IMR-90 (cell line): ENCODE measurements around the gene LIN7B. TPM values are rescaled to one million over a fixed set of nuclear protein-coding genes. Genes with fewer than 3 reads are reported as not detected.
"Not testable (repeated sequence)": the region's sequence is repeated elsewhere in the genome, so short reads cannot be mapped to it uniquely, and the experiment has no call there.

ENCODE experiments used
- ATAC-seq: fragments of 200-7000 bp; cut with Tn5 transposase; 2 replicates; pipeline ENCODE4 v1.9.1; 2020; ENCODE audit warnings: low read depth, mild to moderate bottlenecking, moderate library complexity
- BruUV-seq: library from RNA; stranded (reverse); fragments of 400-500 nt; replicated peaks from 2 replicates; lab custom pipeline; 2021; lab: Mats Ljungman, UMichigan
- CTCF ChIA-PET: fragments of 300-600 bp; formaldehyde crosslinking; extraction: SDS; loops from one replicate; lab custom pipeline; 2021; ENCODE audit warnings: antibody characterized with exemption; lab: Yijun Ruan, JAX
- POLR2A ChIA-PET: fragments of 300-600 bp; sonication (Branson Sonifier 250); formaldehyde crosslinking; loops from one replicate; lab custom pipeline; 2022; ENCODE audit warnings: antibody characterized with exemption; ENCODE audit not compliant: unreplicated experiment; lab: Charles Lee
- DNase-seq: peaks from one replicate; pipeline ENCODE4 v3.0.0; 2013
- H2AFZ ChIP-seq: replicated peaks from 2 replicates; pipeline ENCODE3; 2013; ENCODE audit warnings: low read length, mild to moderate bottlenecking; ENCODE audit not compliant: poor library complexity
- H2AK5ac ChIP-seq: 2 replicates; pipeline ENCODE4 v1.6.1; 2013; ENCODE audit warnings: low read depth, low read length, inconsistent platforms
- H2AK9ac ChIP-seq: replicated peaks from 2 replicates; pipeline ENCODE3; 2013; ENCODE audit warnings: mild to moderate bottlenecking, low read depth, low read length, moderate library complexity; ENCODE audit not compliant: poor library complexity
- H2BK120ac ChIP-seq: 2 replicates; pipeline ENCODE4 v1.6.1; 2013; ENCODE audit warnings: low read depth, low read length, inconsistent platforms
- H2BK15ac ChIP-seq: 3 replicates; pipeline ENCODE4 v1.6.1; 2013; ENCODE audit warnings: low read depth, low read length, inconsistent platforms
- H2BK20ac ChIP-seq: 2 replicates; pipeline ENCODE4 v1.6.1; 2013; ENCODE audit warnings: low read depth, mild to moderate bottlenecking, inconsistent platforms, low read length, moderate library complexity
- H2BK5ac ChIP-seq: 2 replicates; pipeline ENCODE4 v1.6.1; 2013; ENCODE audit warnings: mild to moderate bottlenecking, low read depth, low read length, inconsistent platforms; ENCODE audit not compliant: poor library complexity, severe bottlenecking
- H3K14ac ChIP-seq: replicated peaks from 2 replicates; pipeline ENCODE4 v1.6.1; 2013; ENCODE audit warnings: low read depth, low read length, inconsistent platforms
- H3K18ac ChIP-seq: 2 replicates; pipeline ENCODE4 v1.6.1; 2013; ENCODE audit warnings: low read depth, low read length, control low read depth
- H3K23ac ChIP-seq: 2 replicates; pipeline ENCODE4 v1.6.1; 2013; ENCODE audit warnings: low read depth, low read length, inconsistent platforms
- H3K27ac ChIP-seq: 2 replicates; pipeline ENCODE4 v1.5.1; 2013; ENCODE audit warnings: mild to moderate bottlenecking, control low read depth, low read length; ENCODE audit not compliant: insufficient read depth
- H3K27me3 ChIP-seq: 2 replicates; pipeline ENCODE4 v1.6.1; 2013; ENCODE audit warnings: low read length; ENCODE audit not compliant: control insufficient read depth, insufficient read depth
- H3K36me3 ChIP-seq: 2 replicates; pipeline ENCODE4 v1.6.1; 2013; ENCODE audit warnings: low read length, mixed read lengths; ENCODE audit not compliant: control insufficient read depth, insufficient read depth
- H3K4ac ChIP-seq: 2 replicates; pipeline ENCODE4 v1.6.1; 2013; ENCODE audit warnings: low read depth, low read length, inconsistent platforms
- H3K4me1 ChIP-seq: 2 replicates; pipeline ENCODE4 v1.6.1; 2013; ENCODE audit warnings: low read length, mixed read lengths; ENCODE audit not compliant: control insufficient read depth, insufficient read depth
- H3K4me2 ChIP-seq: 2 replicates; pipeline ENCODE4 v1.6.1; 2013; ENCODE audit warnings: low read depth, mild to moderate bottlenecking, control low read depth, low read length, moderate library complexity
- H3K4me3 ChIP-seq: 2 replicates; pipeline ENCODE4 v1.5.1; 2013; ENCODE audit warnings: low read depth, mild to moderate bottlenecking, control low read depth, low read length, moderate library complexity; ENCODE audit not compliant: insufficient read depth
- H3K56ac ChIP-seq: 2 replicates; pipeline ENCODE4 v1.6.1; 2013; ENCODE audit warnings: low read length, inconsistent platforms; ENCODE audit not compliant: insufficient read depth; ENCODE audit errors: extremely low read depth
- H3K79me1 ChIP-seq, 2 experiments: 2 replicates each; pipeline ENCODE4 v1.6.1; 2013; ENCODE audit warnings: low read length in 2 of 2, inconsistent platforms in 1 of 2, low read depth in 1 of 2
- H3K9ac ChIP-seq: 2 replicates; pipeline ENCODE4 v1.6.1; 2013; ENCODE audit warnings: low read depth, low read length, control low read depth
- H3K9me1 ChIP-seq: 2 replicates; pipeline ENCODE4 v1.6.1; 2013; ENCODE audit warnings: low read length, inconsistent platforms; ENCODE audit not compliant: insufficient read depth
- H3K9me3 ChIP-seq: 2 replicates; pipeline ENCODE4 v1.6.1; 2013; ENCODE audit warnings: low read length; ENCODE audit not compliant: control insufficient read depth, insufficient read depth
- H4K20me1 ChIP-seq: 2 replicates; pipeline ENCODE4 v1.6.1; 2013; ENCODE audit warnings: low read length, inconsistent platforms; ENCODE audit not compliant: insufficient read depth
- H4K5ac ChIP-seq: 2 replicates; pipeline ENCODE4 v1.6.1; 2013; ENCODE audit warnings: mild to moderate bottlenecking, low read depth, low read length, control low read depth
- H4K8ac ChIP-seq, 2 experiments: 2 replicates each; pipeline ENCODE4 v1.6.1; 2013; ENCODE audit warnings: low read depth in 2 of 2, low read length in 2 of 2, control low read depth in 1 of 2, inconsistent platforms in 1 of 2
- H4K91ac ChIP-seq: 2 replicates; pipeline ENCODE4 v1.6.1; 2013; ENCODE audit warnings: low read depth, low read length, inconsistent platforms; ENCODE audit not compliant: insufficient read depth
- WGBS, 2 experiments: methylation state at CpG; one replicate each; pipeline versions ENCODE4 v1.1.5 to v1.1.7; 2013; ENCODE audit warnings: missing lambda C conversion rate in 2 of 2; ENCODE audit not compliant: insufficient read length in 1 of 2; ENCODE audit errors: extremely low coverage in 2 of 2; 5-methylcytosine and 5-hydroxymethylcytosine counted together
- dilution Hi-C: fragments of 300-500 bp; cut with HindIII; formaldehyde crosslinking; loops from one replicate; pipeline ENCODE4 v1.14.3; 2018; ENCODE audit warnings: low sequenced_read_pairs; ENCODE audit not compliant: unreplicated experiment
- in situ Hi-C: fragments of 300-500 bp; cut with MboI; formaldehyde crosslinking; loops from 3 replicates; pipeline ENCODE4 v1.14.3; 2019; ENCODE audit warnings: low sequenced_read_pairs, inconsistent platforms, mixed read lengths
- intact Hi-C: fragments of 100-400 bp; cut with micrococcal nuclease; formaldehyde crosslinking; loops from 2 replicates; pipeline ENCODE4 v1.10.0; 2022
- polyA plus RNA-seq, 3 experiments: library from polyadenylated mRNA; depleted of rRNA; stranded (reverse); fragments of >200 nt; gene quantifications; 2 replicates each; pipeline ENCODE4 v1.2.3, GENCODE V29; 2012; ENCODE audit warnings: low replicate concordance in 1 of 3
- total RNA-seq: library from RNA; depleted of rRNA; stranded (reverse); fragments of >200 nt; gene quantifications from 2 replicates; pipeline ENCODE4 v1.2.3, GENCODE V29; 2012

LIN7B gene
- total and polyA plus RNA-seq, 2 of the 4 experiments (the other 2 are of a cell fraction), result 3.8 to 8.0 TPM

DNA sequence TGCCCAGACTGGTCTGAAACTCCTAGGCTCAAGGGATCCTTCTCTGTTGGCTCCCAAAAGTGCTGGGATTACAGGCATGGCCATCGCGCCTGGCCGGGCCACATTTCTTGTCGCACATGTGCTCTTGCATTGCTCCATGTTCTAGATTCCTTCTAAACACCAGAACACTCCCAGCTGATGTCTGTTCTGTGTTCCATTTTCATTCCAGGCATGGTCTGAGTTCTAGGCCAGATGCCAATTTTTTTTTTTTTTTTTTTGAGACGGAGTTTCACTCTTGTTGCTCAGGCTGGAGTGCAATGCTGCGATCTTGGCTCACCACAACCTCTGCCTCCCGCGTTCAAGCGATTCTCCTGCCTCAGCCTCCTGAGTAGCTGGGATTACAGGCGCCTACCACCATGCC is 7.7 kb downstream of the LIN7B start:
- H3K9me1 ChIP-seq, H4K5ac ChIP-seq, H4K20me1 ChIP-seq, H3K4me2 ChIP-seq, intact Hi-C loops, H3K9me3 ChIP-seq, BruUV-seq, H3K4me3 ChIP-seq, H3K36me3 ChIP-seq, DNase-seq, H3K9ac ChIP-seq, H3K4ac ChIP-seq, H3K18ac ChIP-seq, POLR2A ChIA-PET, H2AK9ac ChIP-seq, ATAC-seq, H3K27ac ChIP-seq, H3K14ac ChIP-seq, H4K8ac ChIP-seq, H2BK20ac ChIP-seq, H2BK5ac ChIP-seq, H3K56ac ChIP-seq, H2AFZ ChIP-seq, in situ Hi-C loops, H4K91ac ChIP-seq, CTCF ChIA-PET, dilution Hi-C loops, H2AK5ac ChIP-seq, H3K23ac ChIP-seq, H2BK15ac ChIP-seq, H2BK120ac ChIP-seq, H3K4me1 ChIP-seq: not testable (repeated sequence)
- Histone ChIP-seq H3K27me3 (peaks cover 12% of the 10 kb centered on the region), H3K79me1 (peaks cover 0 to 13% of the 10 kb centered on the region in 2 experiments; a peak in 2 of 4 replicates)
- WGBS, 2 experiments, result 74% methylated on average over 7 of the region's 10 CpGs; no CpG with 5 or more reads in 1 of the 2 experiments

DNA sequence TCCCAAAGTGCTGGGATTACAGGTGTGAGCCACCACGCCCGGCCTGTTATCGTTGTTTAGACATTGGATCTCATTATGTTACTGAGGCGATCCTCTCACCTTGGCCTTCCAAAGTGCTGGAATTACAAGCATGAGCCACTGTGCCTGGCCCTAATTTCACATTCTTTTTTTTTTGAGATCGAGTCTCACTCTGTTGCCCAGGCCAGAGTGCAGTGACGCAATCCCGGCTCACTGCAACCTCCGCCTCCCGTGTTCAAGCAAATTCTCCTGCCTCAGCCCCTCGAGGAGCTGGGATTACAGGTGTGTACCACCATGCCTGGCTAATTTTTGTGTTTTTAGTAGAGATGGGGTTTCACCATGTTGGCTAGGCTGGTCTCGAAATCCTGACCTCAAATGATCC is 9.1 kb downstream of the LIN7B start:
- H3K36me3 ChIP-seq, H3K9me1 ChIP-seq, H3K14ac ChIP-seq, intact Hi-C loops, in situ Hi-C loops, H2BK5ac ChIP-seq, ATAC-seq, BruUV-seq, H3K4me2 ChIP-seq, H2BK20ac ChIP-seq, H3K4me3 ChIP-seq, H2BK120ac ChIP-seq, H4K20me1 ChIP-seq, dilution Hi-C loops, H2AK9ac ChIP-seq, H4K5ac ChIP-seq, H3K79me1 ChIP-seq, H2AK5ac ChIP-seq, H3K9ac ChIP-seq, H3K9me3 ChIP-seq, H3K23ac ChIP-seq, H3K56ac ChIP-seq, H3K4ac ChIP-seq, H3K18ac ChIP-seq, DNase-seq, POLR2A ChIA-PET, H2BK15ac ChIP-seq, CTCF ChIA-PET, H4K91ac ChIP-seq, H4K8ac ChIP-seq, H3K27ac ChIP-seq, H2AFZ ChIP-seq, H3K4me1 ChIP-seq: not testable (repeated sequence)
- peaks cover 12% of the 10 kb centered on the region for H3K27me3 ChIP-seq
- 70% methylated on average over 5 of the region's 11 CpGs; no CpG with 5 or more reads in 1 of the 2 experiments for whole genome bisulfite sequencing, 2 experiments
